HEK293 (cell line): ENCODE measurements around the gene IFNW1.

ENCODE experiments used
- GLI2 ChIP-seq: fragments of 450-650 bp; formaldehyde crosslinking; IDR thresholded peaks from 2 replicates; pipeline ENCODE4; 2017; ENCODE audit warnings: missing biosample characterization, missing genetic modification characterization, low read depth, borderline replicate concordance
- KLF10 ChIP-seq: fragments of 450-650 bp; IDR thresholded peaks from 2 replicates; pipeline ENCODE4 v1.5.1; 2018; ENCODE audit warnings: missing biosample characterization, mild to moderate bottlenecking, missing genetic modification characterization
- YY1 ChIP-seq: fragments of 450-650 bp; formaldehyde crosslinking; IDR thresholded peaks from 2 replicates; pipeline ENCODE4 v1.5.1; 2018; ENCODE audit warnings: missing biosample characterization, missing genetic modification characterization
- ZNF211 ChIP-seq: fragments of 450-650 bp; formaldehyde crosslinking; IDR thresholded peaks from 2 replicates; pipeline ENCODE4 v1.5.1; 2016; ENCODE audit warnings: low read depth, missing biosample characterization, missing genetic modification characterization
- ZNF23 ChIP-seq: fragments of 450-650 bp; formaldehyde crosslinking; IDR thresholded peaks from 2 replicates; pipeline ENCODE4 v1.5.1; 2016; ENCODE audit warnings: missing biosample characterization, missing genetic modification characterization, borderline replicate concordance
- ZNF571 ChIP-seq: fragments of 450-650 bp; formaldehyde crosslinking; IDR thresholded peaks from 2 replicates; pipeline ENCODE4 v1.5.0; 2017; ENCODE audit warnings: missing biosample characterization, missing genetic modification characterization
- TF ChIP-seq, protein P1 (sequence below): fragments of 450-650 bp; formaldehyde crosslinking; IDR thresholded peaks from 2 replicates; pipeline ENCODE4 v1.5.1; 2016; ENCODE audit warnings: missing biosample characterization, missing genetic modification characterization
- TF ChIP-seq, protein P2 (sequence below): fragments of 450-650 bp; formaldehyde crosslinking; IDR thresholded peaks from 2 replicates; pipeline ENCODE4 v1.5.1; 2016; ENCODE audit warnings: missing biosample characterization, missing genetic modification characterization

DNA sequence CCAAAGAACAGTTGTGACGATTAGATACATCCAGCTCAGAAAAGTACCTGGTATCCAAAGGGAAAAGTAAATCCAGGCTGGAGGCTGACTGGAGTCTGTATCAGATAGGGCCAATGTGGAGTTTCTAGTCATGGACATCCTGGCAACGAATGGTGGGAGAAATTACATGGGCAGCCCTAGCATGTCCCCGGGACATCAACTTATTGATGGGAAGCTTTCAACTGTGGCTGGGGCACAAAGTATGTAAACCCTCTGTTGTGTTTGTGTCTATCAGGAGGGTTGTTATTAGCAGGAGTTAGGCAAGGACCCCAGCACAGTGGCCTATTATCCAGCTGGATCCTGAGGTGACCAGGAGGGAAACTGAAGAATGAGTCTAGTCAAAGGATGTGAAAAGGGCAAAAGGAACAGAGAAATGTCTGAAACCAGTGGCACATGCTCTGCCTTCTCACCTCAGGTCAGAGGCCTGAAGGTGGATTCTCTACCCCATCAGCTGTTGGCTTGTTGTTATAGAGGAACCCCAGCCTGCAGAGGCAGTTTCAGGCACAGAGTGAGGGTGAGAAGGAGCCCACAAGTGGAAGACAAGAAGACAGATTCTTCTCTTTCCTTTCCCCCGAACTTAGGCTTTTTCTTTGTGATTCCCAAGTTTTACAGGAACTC, 19.9 kb downstream of the IFNW1 start:
- TF ChIP-seq GLI2 (tag by site-specific recombination) (no peak), YY1 (tag by site-specific recombination) (no peak), ZNF23 (tag by site-specific recombination) (no peak), ZNF211 (tag by site-specific recombination) (no peak), KLF10 (tag by site-specific recombination) (no peak), ZNF571 (tag by site-specific recombination) (no peak)
- TF ChIP-seq, protein P1, sequence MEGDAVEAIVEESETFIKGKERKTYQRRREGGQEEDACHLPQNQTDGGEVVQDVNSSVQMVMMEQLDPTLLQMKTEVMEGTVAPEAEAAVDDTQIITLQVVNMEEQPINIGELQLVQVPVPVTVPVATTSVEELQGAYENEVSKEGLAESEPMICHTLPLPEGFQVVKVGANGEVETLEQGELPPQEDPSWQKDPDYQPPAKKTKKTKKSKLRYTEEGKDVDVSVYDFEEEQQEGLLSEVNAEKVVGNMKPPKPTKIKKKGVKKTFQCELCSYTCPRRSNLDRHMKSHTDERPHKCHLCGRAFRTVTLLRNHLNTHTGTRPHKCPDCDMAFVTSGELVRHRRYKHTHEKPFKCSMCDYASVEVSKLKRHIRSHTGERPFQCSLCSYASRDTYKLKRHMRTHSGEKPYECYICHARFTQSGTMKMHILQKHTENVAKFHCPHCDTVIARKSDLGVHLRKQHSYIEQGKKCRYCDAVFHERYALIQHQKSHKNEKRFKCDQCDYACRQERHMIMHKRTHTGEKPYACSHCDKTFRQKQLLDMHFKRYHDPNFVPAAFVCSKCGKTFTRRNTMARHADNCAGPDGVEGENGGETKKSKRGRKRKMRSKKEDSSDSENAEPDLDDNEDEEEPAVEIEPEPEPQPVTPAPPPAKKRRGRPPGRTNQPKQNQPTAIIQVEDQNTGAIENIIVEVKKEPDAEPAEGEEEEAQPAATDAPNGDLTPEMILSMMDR (tag by site-specific recombination): no peak
- TF ChIP-seq, protein P2, sequence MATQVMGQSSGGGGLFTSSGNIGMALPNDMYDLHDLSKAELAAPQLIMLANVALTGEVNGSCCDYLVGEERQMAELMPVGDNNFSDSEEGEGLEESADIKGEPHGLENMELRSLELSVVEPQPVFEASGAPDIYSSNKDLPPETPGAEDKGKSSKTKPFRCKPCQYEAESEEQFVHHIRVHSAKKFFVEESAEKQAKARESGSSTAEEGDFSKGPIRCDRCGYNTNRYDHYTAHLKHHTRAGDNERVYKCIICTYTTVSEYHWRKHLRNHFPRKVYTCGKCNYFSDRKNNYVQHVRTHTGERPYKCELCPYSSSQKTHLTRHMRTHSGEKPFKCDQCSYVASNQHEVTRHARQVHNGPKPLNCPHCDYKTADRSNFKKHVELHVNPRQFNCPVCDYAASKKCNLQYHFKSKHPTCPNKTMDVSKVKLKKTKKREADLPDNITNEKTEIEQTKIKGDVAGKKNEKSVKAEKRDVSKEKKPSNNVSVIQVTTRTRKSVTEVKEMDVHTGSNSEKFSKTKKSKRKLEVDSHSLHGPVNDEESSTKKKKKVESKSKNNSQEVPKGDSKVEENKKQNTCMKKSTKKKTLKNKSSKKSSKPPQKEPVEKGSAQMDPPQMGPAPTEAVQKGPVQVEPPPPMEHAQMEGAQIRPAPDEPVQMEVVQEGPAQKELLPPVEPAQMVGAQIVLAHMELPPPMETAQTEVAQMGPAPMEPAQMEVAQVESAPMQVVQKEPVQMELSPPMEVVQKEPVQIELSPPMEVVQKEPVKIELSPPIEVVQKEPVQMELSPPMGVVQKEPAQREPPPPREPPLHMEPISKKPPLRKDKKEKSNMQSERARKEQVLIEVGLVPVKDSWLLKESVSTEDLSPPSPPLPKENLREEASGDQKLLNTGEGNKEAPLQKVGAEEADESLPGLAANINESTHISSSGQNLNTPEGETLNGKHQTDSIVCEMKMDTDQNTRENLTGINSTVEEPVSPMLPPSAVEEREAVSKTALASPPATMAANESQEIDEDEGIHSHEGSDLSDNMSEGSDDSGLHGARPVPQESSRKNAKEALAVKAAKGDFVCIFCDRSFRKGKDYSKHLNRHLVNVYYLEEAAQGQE: no peak
